Caki2 (cell line): Measurements from ENCODE around the gene SRRT. TPM values are rescaled to one million over a fixed set of nuclear protein-coding genes. Genes with fewer than 3 reads are reported as not detected.

Source experiments
- DNase-seq: peaks from one replicate; pipeline ENCODE4 v3.0.0-alpha.2; 2015; ENCODE audit warnings: low read depth
- in situ Hi-C: cut with HindIII; loops from 2 replicates; pipeline ENCODE4 v1.10.0; 2016; ENCODE audit warnings: low sequenced_read_pairs, low pct_unique_long_range_greater_than_20kb, mixed read lengths
- total RNA-seq: library from RNA; depleted of rRNA; stranded (reverse); fragments of >200 nt; shearing (Covaris generic); gene quantifications from 2 replicates; pipeline ENCODE4 v1.2.3, GENCODE V29; 2014; ENCODE audit warnings: low replicate concordance; rRNA removed

Gene SRRT
- total RNA-seq: 72.5 and 75.8 TPM in 2 replicates

- in situ Hi-C loops: no loop called here
- DNase-seq: peak; percentile 95
These were observed at the start of gene SRRT for GRCh38 chr7:100874577-100875355. TSS of gene SRRT (plus strand) at chr7:100875103. CDS start at chr7:100875591, 488 bp downstream.

GRCh38 chr7:100825215-100825671 lies 49.7 kb upstream of the SRRT start:
- in situ Hi-C loops: no loop called here
- no peak for DNase-seq

- in situ Hi-C loops: no loop called here
- DNase-seq: peak; percentile 32
These were observed 49.0 kb upstream of the SRRT start for GRCh38 chr7:100825751-100826513.

GRCh38 chr7:100826514-100827329 lies 48.2 kb upstream of the SRRT start:
- peak; percentile 44 for DNase-seq
- in situ Hi-C loops: no loop called here

- in situ Hi-C loops: no loop called here
- peak; percentile 76 for DNase-seq
These were observed 47.3 kb upstream of the SRRT start, which contains the start of gene EPHB4 for GRCh38 chr7:100827330-100828226. TSS of gene EPHB4 (minus strand) at chr7:100827523. CDS start at chr7:100827030, 493 bp downstream.

- in situ Hi-C loops: no loop called here
- no peak for DNase-seq
These were observed 45.7 kb upstream of the SRRT start for GRCh38 chr7:100829150-100829716.

- in situ Hi-C loops: no loop called here
- DNase-seq: no peak
These were observed 44.5 kb upstream of the SRRT start for GRCh38 chr7:100830396-100830795.

- in situ Hi-C loops: no loop called here
- no peak for DNase-seq
These were observed 42.6 kb upstream of the SRRT start for GRCh38 chr7:100832281-100832633.

- no peak for DNase-seq
- in situ Hi-C loops: no loop called here
These were observed 38.7 kb upstream of the SRRT start for GRCh38 chr7:100835903-100836811.

GRCh38 chr7:100836812-100837098 lies 38.1 kb upstream of the SRRT start:
- in situ Hi-C loops: no loop called here
- no peak for DNase-seq

- in situ Hi-C loops: no loop called here
- peak; percentile 80 for DNase-seq
These were observed 37.6 kb upstream of the SRRT start for GRCh38 chr7:100837099-100837836.

- in situ Hi-C loops: no loop called here
- DNase-seq: no peak
These were observed 35.5 kb upstream of the SRRT start for GRCh38 chr7:100839361-100839760.

GRCh38 chr7:100840470-100841100 lies 34.3 kb upstream of the SRRT start:
- in situ Hi-C loops: no loop called here
- DNase-seq: no peak

GRCh38 chr7:100847360-100847759 lies 27.5 kb upstream of the SRRT start:
- in situ Hi-C loops: no loop called here
- DNase-seq: no peak

- peak; percentile 81 for DNase-seq
- in situ Hi-C loops: no loop called here
These were observed 22.6 kb upstream of the SRRT start, which contains the start of gene SLC12A9 for GRCh38 chr7:100852048-100852872. TSS of gene SLC12A9 (plus strand) at chr7:100852713. CDS start at chr7:100854198, 1,485 bp downstream.
